Measurements from ENCODE around the gene PRPSAP2. TPM values are rescaled to one million over a fixed set of nuclear protein-coding genes. Genes with fewer than 3 reads are reported as not detected.

Gene PRPSAP2
- 90.7 TPM for total RNA-seq

DNA sequence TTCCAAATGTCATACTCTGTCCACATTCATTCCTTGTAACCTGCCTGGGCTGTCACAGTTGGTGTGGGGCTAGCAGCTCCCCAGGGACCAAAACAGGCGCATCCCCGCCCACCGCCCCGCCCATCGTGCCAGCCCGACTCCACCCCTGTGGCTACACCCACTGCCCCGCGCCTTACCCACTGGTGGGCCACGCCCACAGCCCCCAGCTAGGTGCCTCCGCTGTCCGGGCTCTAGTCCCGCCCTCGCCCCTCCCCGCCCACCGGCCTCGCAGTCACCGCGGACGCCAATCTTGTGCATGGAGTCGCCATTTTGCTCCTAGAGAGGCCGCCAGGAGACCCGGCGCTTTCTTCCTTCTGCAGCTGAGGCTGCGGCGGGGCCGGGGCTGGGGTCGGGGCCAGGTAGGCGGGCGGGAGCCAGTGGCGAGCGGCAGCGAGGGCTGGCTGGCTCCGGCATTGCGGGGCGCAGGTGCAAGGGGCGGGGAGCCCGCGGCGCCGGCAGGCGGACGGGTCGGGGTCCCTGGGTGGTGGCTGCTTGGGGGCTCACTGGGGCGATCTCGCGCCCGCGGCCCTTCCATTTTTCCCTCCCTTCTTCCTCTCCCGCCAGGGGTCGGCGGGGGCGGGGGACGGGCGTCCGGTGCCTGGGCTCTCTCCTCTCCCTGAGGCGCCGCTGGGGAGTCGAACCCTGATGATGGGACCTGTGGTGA is at the start of gene PRPSAP2:
Gene PRPSAP2 (plus strand): TSS at position 268 of the 703 bp plus-strand sequence. CDS start 7,703 bp downstream, outside the sequence.

DNA sequence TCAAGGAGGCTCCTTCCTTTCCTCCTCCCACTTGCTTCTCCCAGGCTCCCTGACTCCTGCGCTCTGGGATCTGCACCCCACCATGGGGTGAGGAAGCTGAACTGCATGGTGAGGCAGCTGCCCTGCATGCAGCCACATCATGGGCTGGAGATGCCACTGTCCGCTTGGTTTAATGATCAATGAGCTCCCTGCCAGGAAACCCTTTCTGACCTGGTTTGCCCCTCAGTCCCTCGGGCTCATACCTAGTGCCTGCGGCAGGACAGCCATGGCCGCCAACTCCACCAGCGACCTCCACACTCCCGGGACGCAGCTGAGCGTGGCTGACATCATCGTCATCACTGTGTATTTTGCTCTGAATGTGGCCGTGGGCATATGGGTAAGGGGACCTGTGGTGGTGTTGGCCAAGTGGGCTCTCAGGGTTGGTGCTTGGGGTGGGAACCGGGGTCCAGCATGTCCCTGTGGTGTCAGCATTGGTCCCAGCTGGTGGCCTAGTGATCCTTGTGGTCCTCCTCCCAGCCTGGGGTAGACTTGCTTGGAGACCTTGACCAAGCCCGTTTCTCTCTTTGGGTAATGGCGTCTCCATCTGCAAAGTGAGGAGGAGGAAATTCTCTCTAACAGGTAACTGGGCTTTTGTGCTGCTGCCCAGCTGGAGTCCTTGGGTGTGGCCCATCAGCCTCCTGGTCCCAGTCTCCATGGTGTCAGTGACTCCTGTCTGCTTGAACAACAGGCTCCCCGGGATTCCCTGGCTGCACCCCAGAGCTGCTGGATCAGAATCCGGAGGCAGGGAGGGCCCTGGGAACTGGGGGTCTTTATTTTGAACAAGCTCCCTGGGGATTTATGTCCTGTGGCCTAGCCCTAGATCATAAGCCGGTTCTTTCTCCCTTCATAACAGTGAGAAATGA is 94.3 kb downstream of the PRPSAP2 start, which contains the start of gene SLC5A10:
Gene SLC5A10 (plus strand): TSS at position 225 of the 902 bp plus-strand sequence. CDS start 41 bp downstream, at position 266.

Small RNA genes lying within 50 kb of the gene (small RNA-seq; reads per million reads assigned to genes)
- not detected for gene RF00324

Other genes starting within 250 kb of the PRPSAP2 start
- not detected for gene TBC1D28, start 213.7 kb upstream of the PRPSAP2 start, total RNA-seq
- 11.8 TPM for gene FOXO3B, start 175.8 kb upstream of the PRPSAP2 start, total RNA-seq
- gene FBXW10, start 114.1 kb upstream of the PRPSAP2 start, total RNA-seq = 0.23 TPM
- gene TVP23B, start 76.9 kb upstream of the PRPSAP2 start, total RNA-seq = 42.4 TPM
- not detected for gene SLC5A10, start 94.0 kb downstream of the PRPSAP2 start, total RNA-seq
- gene FAM83G, start 146.6 kb downstream of the PRPSAP2 start, total RNA-seq = 3.7 TPM
- 4.8 TPM for gene GRAP, start 188.8 kb downstream of the PRPSAP2 start, total RNA-seq